HUES6 (cell line): ENCODE data around the gene ERBB2.
"Not testable (repeated sequence)": the region's sequence is repeated elsewhere in the genome, so short reads cannot be mapped to it uniquely, and the experiment has no call there.

ENCODE experiments used
- H3K27ac ChIP-seq: 2 replicates; pipeline ENCODE4 v1.7.0; 2013; ENCODE audit warnings: low read depth, mild to moderate bottlenecking, low read length, inconsistent platforms
- H3K27me3 ChIP-seq: 2 replicates; pipeline ENCODE4 v1.6.1; 2013; ENCODE audit warnings: low read length; ENCODE audit not compliant: control insufficient read depth, insufficient read depth
- H3K36me3 ChIP-seq: 2 replicates; pipeline ENCODE4 v1.6.1; 2013; ENCODE audit warnings: low read length; ENCODE audit not compliant: control insufficient read depth, insufficient read depth
- H3K4me1 ChIP-seq: 2 replicates; pipeline ENCODE4 v1.6.1; 2013; ENCODE audit warnings: low read length; ENCODE audit not compliant: control insufficient read depth, insufficient read depth
- H3K4me3 ChIP-seq: 2 replicates; pipeline ENCODE4 v1.5.1; 2013; ENCODE audit warnings: low read depth, low read length
- H3K9ac ChIP-seq: one replicate; pipeline ENCODE4 v1.6.1; 2013; ENCODE audit warnings: mild to moderate bottlenecking, low read length
- H3K9me3 ChIP-seq: 2 replicates; pipeline ENCODE4 v1.6.1; 2013; ENCODE audit warnings: low read depth, low read length; ENCODE audit not compliant: control insufficient read depth, insufficient read depth

The ERBB2 gene

GRCh38 chr17:39709319-39709997 is 9.6 kb downstream of the ERBB2 start:
- Histone ChIP-seq H3K36me3 (peaks cover 83% of the 10 kb centered on the region), H3K27ac (no peak overlapping the region), H3K4me3 (no peak overlapping the region), H3K9ac (no peak overlapping the region), H3K27me3 (no peaks in the 10 kb centered on the region), H3K4me1 (peaks cover 16% of the 10 kb centered on the region), H3K9me3 (no peaks in the 10 kb centered on the region)

GRCh38 chr17:39709998-39710964 is 10.4 kb downstream of the ERBB2 start:
- Histone ChIP-seq H3K36me3 (peaks cover 87% of the 10 kb centered on the region), H3K27ac (no peak overlapping the region), H3K27me3 (no peaks in the 10 kb centered on the region), H3K9ac (no peak overlapping the region), H3K4me3 (no peak overlapping the region), H3K4me1 (peaks cover 8% of the 10 kb centered on the region), H3K9me3 (no peaks in the 10 kb centered on the region)

- H3K27me3 ChIP-seq, H3K9me3 ChIP-seq, H3K9ac ChIP-seq, H3K4me1 ChIP-seq, H3K4me3 ChIP-seq, H3K27ac ChIP-seq: not testable (repeated sequence)
- H3K36me3 ChIP-seq: peaks cover 93% of the 10 kb centered on the region
These were observed 11.2 kb downstream of the ERBB2 start for GRCh38 chr17:39711071-39711470.

- no peaks in the 10 kb centered on the region for H3K4me1 ChIP-seq
- H3K9me3 ChIP-seq: no peaks in the 10 kb centered on the region
- no peak overlapping the region for H3K27ac ChIP-seq
- peaks cover 93% of the 10 kb centered on the region for H3K36me3 ChIP-seq
- H3K9ac ChIP-seq: no peak overlapping the region
- H3K27me3 ChIP-seq: no peaks in the 10 kb centered on the region
- no peak overlapping the region for H3K4me3 ChIP-seq
These were observed 12.0 kb downstream of the ERBB2 start for GRCh38 chr17:39711851-39712250.

- H3K27ac ChIP-seq: no peak overlapping the region
- H3K9ac ChIP-seq: no peak overlapping the region
- no peaks in the 10 kb centered on the region for H3K4me1 ChIP-seq
- H3K9me3 ChIP-seq: no peaks in the 10 kb centered on the region
- H3K27me3 ChIP-seq: no peaks in the 10 kb centered on the region
- H3K4me3 ChIP-seq: no peak overlapping the region
- H3K36me3 ChIP-seq: peaks cover 93% of the 10 kb centered on the region
These were observed 14.4 kb downstream of the ERBB2 start for GRCh38 chr17:39714234-39714633.

- Histone ChIP-seq H3K36me3 (peaks cover 93% of the 10 kb centered on the region), H3K27me3 (no peaks in the 10 kb centered on the region), H3K4me1 (no peaks in the 10 kb centered on the region), H3K4me3 (no peak overlapping the region), H3K9ac (peak overlapping the region; percentile 26), H3K27ac (no peak overlapping the region), H3K9me3 (no peaks in the 10 kb centered on the region)
These were observed 15.7 kb downstream of the ERBB2 start for GRCh38 chr17:39715375-39716072.

GRCh38 chr17:39716073-39716818 is 16.4 kb downstream of the ERBB2 start:
- no peak overlapping the region for H3K4me3 ChIP-seq

GRCh38 chr17:39716879-39717536 is 17.1 kb downstream of the ERBB2 start:
- H3K27ac ChIP-seq: no peak overlapping the region
- no peaks in the 10 kb centered on the region for H3K4me1 ChIP-seq
- H3K36me3 ChIP-seq: peaks cover 88% of the 10 kb centered on the region
- no peak overlapping the region for H3K4me3 ChIP-seq
- no peak overlapping the region for H3K9ac ChIP-seq
- no peaks in the 10 kb centered on the region for H3K27me3 ChIP-seq
- H3K9me3 ChIP-seq: no peaks in the 10 kb centered on the region

More at GRCh38 chr17:39716073-39716818, 16.4 kb downstream of the ERBB2 start:
- no peaks in the 10 kb centered on the region for H3K4me1 ChIP-seq
- H3K9ac ChIP-seq: no peak overlapping the region
- H3K36me3 ChIP-seq: peaks cover 89% of the 10 kb centered on the region
- H3K27ac ChIP-seq: no peak overlapping the region
- no peaks in the 10 kb centered on the region for H3K27me3 ChIP-seq
- H3K9me3 ChIP-seq: no peaks in the 10 kb centered on the region

- Histone ChIP-seq H3K4me3 (no peak overlapping the region), H3K36me3 (peaks cover 88% of the 10 kb centered on the region), H3K27ac (no peak overlapping the region), H3K9me3 (no peaks in the 10 kb centered on the region), H3K9ac (no peak overlapping the region), H3K27me3 (no peaks in the 10 kb centered on the region), H3K4me1 (no peaks in the 10 kb centered on the region)
These were observed 17.8 kb downstream of the ERBB2 start for GRCh38 chr17:39717660-39718059.
